ENCODE results near the gene HNRNPM. TPM values are rescaled to one million over a fixed set of nuclear protein-coding genes. Genes with fewer than 3 reads are reported as not detected.

HNRNPM gene
- total RNA-seq, 1 experiment from 2014 or later = 298 TPM

- POLR2A ChIA-PET = interaction anchor here (1.2 to 5.0 kb wide), 2 partner anchors 12 to 136 kb away, joined by 6 to 69 read pairs; partner anchors contain the start of genes RAB11B and ZNF414
- intact Hi-C loops (cut with micrococcal nuclease) = no loop called here
- peak overlapping the region; percentile 83 for H2AFZ ChIP-seq (ENCODE audit: low read depth, low read length, poor library complexity, severe bottlenecking)
These were observed 81.7 kb downstream of the HNRNPM start for GRCh38 chr19:8526345-8527091.

GRCh38 chr19:8528500-8528899 lies 83.7 kb downstream of the HNRNPM start:
- Histone ChIP-seq H3K4me3 (replicated peaks in 1 of 2; ENCODE audit: low read depth in 1 of 2, low read length in 2 of 2) (no peak overlapping the region), H3K4me1 (ENCODE audit: control insufficient read depth in 1 of 2, insufficient read depth in 2 of 2, low read length in 2 of 2) (peaks cover 3 to 20% of the 10 kb centered on the region in 2 experiments; a peak in 3 of 4 replicates), H3K4me2 (ENCODE audit: low read length) (no peak overlapping the region), H3K9me3 (ENCODE audit: control insufficient read depth in 1 of 2, insufficient read depth in 1 of 2, low read depth in 1 of 2, low read length in 2 of 2) (no peaks in the 10 kb centered on the region; a peak in 1 of 4 replicates), H3K27ac (ENCODE audit: low read depth, low read length) (no peak overlapping the region), H4K20me1 (ENCODE audit: insufficient read depth) (no peaks in the 10 kb centered on the region), H3K9me2 (ENCODE audit: insufficient read depth) (no peaks in the 10 kb centered on the region), H3K27me3 (ENCODE audit: insufficient read depth, low read length) (no peaks in the 10 kb centered on the region), H3K9ac (ENCODE audit: low read length) (no peak overlapping the region), H2AFZ (ENCODE audit: low read depth, low read length, poor library complexity, severe bottlenecking) (no peak overlapping the region), H3K79me2 (ENCODE audit: insufficient read depth, low read length) (no peaks in the 10 kb centered on the region), H3K36me3 (ENCODE audit: control insufficient read depth in 1 of 2, insufficient read depth in 2 of 2, low read length in 2 of 2) (no peaks in the 10 kb centered on the region)
- ChIA-PET RAD21 (ENCODE audit: low non-redundant PET in 1 of 2, low total read pairs in 2 of 2, uncharacterized antibody in 2 of 2, unreplicated experiment in 2 of 2) (no interaction called here), CTCF (no interaction called here), POLR2A (no interaction called here)
- ATAC-seq = no peak
- no peak for DNase-seq (ENCODE audit: low read depth, low spot score)
- no peak for TF ChIP-seq JUND (IDR thresholded peaks at IDR 0.05)
- TF ChIP-seq SIN3A (IDR thresholded peaks at IDR 0.05; ENCODE audit: low read depth) = no peak
- no peak for TF ChIP-seq ATF3 (IDR thresholded peaks at IDR 0.05)
- TF ChIP-seq REST (IDR thresholded peaks at IDR 0.05; ENCODE audit: low read depth) = no peak
- TF ChIP-seq MAX (IDR thresholded peaks at IDR 0.05) = no peak
- no peak for TF ChIP-seq ZNF274 (IDR thresholded peaks at IDR 0.05; ENCODE audit: low read depth, low read length)
- intact Hi-C loops (cut with micrococcal nuclease) = no loop called here
- BruUV-seq (replicated peaks) = TSS peak; percentile 36

More at GRCh38 chr19:8526345-8527091, 81.7 kb downstream of the HNRNPM start:
- BruUV-seq (replicated peaks) = no TSS peak
- no peaks in the 10 kb centered on the region for H3K36me3 ChIP-seq (ENCODE audit: control insufficient read depth in 1 of 2, insufficient read depth in 2 of 2, low read length in 2 of 2)
- ATAC-seq (peak; percentile 70), DNase-seq (ENCODE audit: low read depth, low spot score) (peak; percentile 75)
- H3K79me2 ChIP-seq (ENCODE audit: insufficient read depth, low read length) = no peaks in the 10 kb centered on the region
- no peaks in the 10 kb centered on the region; a peak in 1 of 4 replicates for H3K9me3 ChIP-seq (ENCODE audit: control insufficient read depth in 1 of 2, insufficient read depth in 1 of 2, low read depth in 1 of 2, low read length in 2 of 2)
- H3K27ac ChIP-seq (ENCODE audit: low read depth, low read length) = peak overlapping the region; percentile 66
- TF ChIP-seq POLR2A (IDR thresholded peaks at IDR 0.05; ENCODE audit: borderline replicate concordance, extremely low read depth, insufficient read depth, insufficient read length) (peak; percentile 35), EGR1 (IDR thresholded peaks at IDR 0.05; ENCODE audit: low read depth) (peak; percentile 95), SIN3A (IDR thresholded peaks at IDR 0.05; ENCODE audit: low read depth) (no peak), SRF (IDR thresholded peaks at IDR 0.05; ENCODE audit: low read depth) (no peak), POLR2AphosphoS5 (IDR thresholded peaks at IDR 0.05; ENCODE audit: low read depth, low read length) (peak; percentile 68), ZFX (IDR thresholded peaks at IDR 0.05) (no peak)
- H3K27me3 ChIP-seq (ENCODE audit: insufficient read depth, low read length) = no peaks in the 10 kb centered on the region
- peak overlapping the region; percentile 98 for H3K4me2 ChIP-seq (ENCODE audit: low read length)
- H3K4me3 ChIP-seq (replicated peaks in 1 of 2; ENCODE audit: low read depth in 1 of 2, low read length in 2 of 2) = peak overlapping the region; percentile 63 to 89
- peaks cover 3 to 20% of the 10 kb centered on the region in 2 experiments; a peak in 3 of 4 replicates for H3K4me1 ChIP-seq (ENCODE audit: control insufficient read depth in 1 of 2, insufficient read depth in 2 of 2, low read length in 2 of 2)
- H3K9ac ChIP-seq (ENCODE audit: low read length) = peak overlapping the region; percentile 80
- ChIA-PET CTCF (interaction anchor here (1.1 to 2.0 kb wide), 3 partner anchors 13 to 173 kb away, joined by 4 to 10 read pairs (median 5); partner anchors contain the start of gene ZNF414), RAD21 (ENCODE audit: low non-redundant PET in 1 of 2, low total read pairs in 2 of 2, uncharacterized antibody in 2 of 2, unreplicated experiment in 2 of 2) (interaction anchor here (0.7 to 0.8 kb wide), 2 partner anchors 13 to 55 kb away, joined by 3 read pairs; no protein-coding TSS in a partner anchor)
- H4K20me1 ChIP-seq (ENCODE audit: insufficient read depth) = no peaks in the 10 kb centered on the region
- H3K9me2 ChIP-seq (ENCODE audit: insufficient read depth) = no peaks in the 10 kb centered on the region

All from HCT116 (cell line).